Cardiac septum (tissue), 1 donor: Measurements from ENCODE around the gene IFIT2. TPM values are rescaled to one million over a fixed set of nuclear protein-coding genes. Genes with fewer than 3 reads are reported as not detected.

ENCODE experiments used
- DNase-seq: peaks from one replicate; pipeline ENCODE4 v3.0.0-alpha.2; 2020; ENCODE audit warnings: low spot score
- intact Hi-C: fragments of 100-400 bp; cut with DNase I; formaldehyde crosslinking; loops from one replicate; pipeline ENCODE4 v1.14.0; 2022
- total RNA-seq: library from RNA; stranded (reverse); fragmentation: NEBNext Ultra II Directional; extraction: Animal tissue kit (Norgen Biotek cat#: 25700); gene quantifications from one replicate; pipeline ENCODE4 v1.2.1, GENCODE V29; 2021
- donor health status: DM: no; HTN: no; CAD: no.

IFIT2 gene
- total RNA-seq, 1 donor from 2014 or later: 4.3 TPM

DNA sequence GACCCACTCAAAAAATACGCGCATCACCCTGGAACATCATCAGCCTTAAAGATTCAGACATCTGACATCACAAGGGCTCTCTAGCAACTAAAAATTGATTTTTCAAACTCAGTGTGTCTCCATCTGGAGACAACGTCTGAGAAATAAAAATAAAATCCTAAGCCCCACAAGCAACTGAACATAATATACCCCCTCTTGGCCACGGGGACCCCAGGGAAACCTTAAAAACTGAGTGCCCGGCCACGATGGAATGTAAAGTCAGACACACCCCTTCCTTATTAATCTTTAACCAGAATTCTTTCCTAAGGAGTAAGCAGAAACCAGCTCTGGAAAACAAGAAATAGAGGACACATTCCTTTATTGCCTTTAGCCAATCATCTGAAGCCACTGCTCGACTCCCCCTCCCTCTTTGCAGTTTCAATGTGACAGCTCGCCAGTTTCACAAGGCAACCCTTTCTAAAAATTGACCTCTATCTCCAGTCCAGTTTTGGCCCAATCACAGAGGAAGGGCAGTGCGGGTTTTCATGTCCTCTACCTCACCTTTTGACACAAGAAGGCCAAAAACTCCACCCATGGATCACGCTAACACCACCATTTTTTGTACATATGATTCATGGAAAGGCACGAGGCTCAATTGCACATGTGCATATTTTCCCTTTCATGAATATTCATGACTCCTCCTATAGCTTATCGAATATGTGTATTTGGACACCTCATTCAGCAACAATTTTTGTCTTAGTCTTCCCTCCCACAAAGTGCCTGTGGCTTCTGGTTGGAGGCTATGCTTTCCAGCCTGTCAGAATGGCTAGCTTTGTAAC is 50.1 kb downstream of the IFIT2 start:
- DNase-seq: no peak
- intact Hi-C loops: loop anchor here (1.0 to 5.0 kb wide), 2 partner anchors 22 to 75 kb away; no protein-coding TSS in a partner anchor

DNA sequence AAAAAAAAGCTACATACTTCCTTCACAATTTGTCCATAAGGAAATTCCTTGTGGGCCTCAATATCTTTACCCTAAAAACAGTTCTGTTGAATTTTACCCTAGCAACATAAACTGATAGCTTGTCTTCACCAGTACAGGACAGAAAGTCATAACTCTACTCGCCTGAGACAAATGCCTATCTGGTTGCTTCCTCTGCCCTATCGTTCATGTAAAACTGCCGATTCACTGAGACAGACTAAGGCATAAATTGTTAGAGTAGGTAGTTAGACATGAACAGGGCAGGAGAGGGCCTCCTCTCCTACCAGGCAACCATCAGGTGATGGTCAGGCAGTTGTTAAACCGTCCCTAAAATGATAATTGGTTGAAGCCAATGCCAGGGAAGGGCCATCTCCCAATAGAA is 51.0 kb downstream of the IFIT2 start:
- intact Hi-C loops: loop anchor here (5.0 kb wide), 1 partner anchor 76 kb away; no protein-coding TSS in a partner anchor

DNA sequence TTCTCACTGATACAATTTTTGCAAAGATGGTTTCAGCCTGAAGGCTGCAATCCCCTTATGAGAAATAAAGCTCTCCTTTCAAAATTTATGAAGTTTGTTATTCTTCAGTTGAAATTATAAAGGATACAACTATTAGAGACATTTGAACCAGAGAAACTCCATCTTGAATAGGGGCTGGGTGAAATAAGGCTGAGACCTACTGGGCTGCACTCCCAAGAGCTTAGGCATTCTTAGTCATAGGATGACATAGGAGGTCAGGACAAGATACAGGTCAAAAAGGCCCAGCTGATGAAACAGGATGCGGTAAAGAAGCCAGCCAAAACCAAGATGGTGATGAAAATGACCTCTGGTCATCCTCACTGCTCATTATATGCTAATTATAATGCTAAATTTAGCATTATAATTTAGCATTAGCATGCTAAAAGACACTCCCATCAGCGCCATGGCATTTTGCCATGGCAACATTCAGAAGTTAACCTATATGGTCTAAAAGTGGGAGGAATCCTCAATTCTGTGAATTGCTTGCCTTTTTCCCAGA is 53.6 kb downstream of the IFIT2 start:
- intact Hi-C loops: no loop called here
- no peak for DNase-seq

More for the DNA sequence above, 51.0 kb downstream of the IFIT2 start:
- DNase-seq: no peak

- intact Hi-C loops: no loop called here
- DNase-seq: no peak
Observed at GRCh38 chr10:89357096-89357495, 55.2 kb downstream of the IFIT2 start.

- intact Hi-C loops: no loop called here
- DNase-seq: no peak
Observed at GRCh38 chr10:89357975-89358374, 56.1 kb downstream of the IFIT2 start.

Other genes starting within 250 kb of the IFIT2 start
- 1.00 TPM for gene CH25H, start 94.7 kb upstream of the IFIT2 start, total RNA-seq
- 16.0 TPM for gene LIPA, start 50.3 kb upstream of the IFIT2 start, total RNA-seq
- gene IFIT3, start 26.0 kb downstream of the IFIT2 start, total RNA-seq: 6.8 TPM
- 0.81 TPM for gene IFIT1B, start 76.0 kb downstream of the IFIT2 start, total RNA-seq
- gene IFIT1, start 90.6 kb downstream of the IFIT2 start, total RNA-seq: 9.8 TPM
- 11.5 TPM for gene IFIT5, start 112.5 kb downstream of the IFIT2 start, total RNA-seq
- 3.1 TPM for gene SLC16A12, start 233.5 kb downstream of the IFIT2 start, total RNA-seq